Germinal center (tissue), 1 donor: ENCODE results near the gene RPS10.
"Not testable (repeated sequence)": the region's sequence is repeated elsewhere in the genome, so short reads cannot be mapped to it uniquely, and the experiment has no call there.

Experiments used
- DNase-seq: peaks from one replicate; pipeline ENCODE4 v3.0.0; 2012; ENCODE audit warnings: mixed read lengths, low spot score

RPS10 gene

GRCh38 chr6:34392497-34393190, 33.2 kb downstream of the RPS10 start, which contains the start of gene NUDT3:
Gene NUDT3 (minus strand): TSS chr6:34392669. CDS start chr6:34392362, 307 bp downstream.
- DNase-seq = peak; percentile 90

- DNase-seq = peak; percentile 58
These were observed 33.9 kb downstream of the RPS10 start for GRCh38 chr6:34391786-34392496.

GRCh38 chr6:34391473-34391785, 34.4 kb downstream of the RPS10 start:
- DNase-seq = no peak

GRCh38 chr6:34390531-34391472, 35.1 kb downstream of the RPS10 start:
- no peak for DNase-seq

- DNase-seq = no peak
These were observed 36.8 kb downstream of the RPS10 start for GRCh38 chr6:34389034-34389433.

- DNase-seq = no peak
These were observed 37.4 kb downstream of the RPS10 start for GRCh38 chr6:34388421-34388820.

- DNase-seq = no peak
These were observed 39.3 kb downstream of the RPS10 start for GRCh38 chr6:34386316-34387137.

- no peak for DNase-seq
These were observed 40.1 kb downstream of the RPS10 start for GRCh38 chr6:34385793-34386195.

- no peak for DNase-seq
These were observed 41.3 kb downstream of the RPS10 start for GRCh38 chr6:34384321-34385153.

- no peak for DNase-seq
These were observed 42.1 kb downstream of the RPS10 start for GRCh38 chr6:34383656-34384320.

- DNase-seq = no peak
These were observed 42.7 kb downstream of the RPS10 start for GRCh38 chr6:34383161-34383631.

GRCh38 chr6:34381081-34381480, 44.8 kb downstream of the RPS10 start:
- no peak for DNase-seq

- DNase-seq = no peak
These were observed 47.4 kb downstream of the RPS10 start for GRCh38 chr6:34378470-34378869.

- no peak for DNase-seq
These were observed 47.9 kb downstream of the RPS10 start for GRCh38 chr6:34377984-34378383.

GRCh38 chr6:34377571-34377970, 48.3 kb downstream of the RPS10 start:
- DNase-seq = not testable (repeated sequence)

- no peak for DNase-seq
These were observed 50.0 kb downstream of the RPS10 start for GRCh38 chr6:34375833-34376232.

GRCh38 chr6:34374508-34374907, 51.4 kb downstream of the RPS10 start:
- DNase-seq = no peak

- no peak for DNase-seq
These were observed 51.8 kb downstream of the RPS10 start for GRCh38 chr6:34374069-34374468.

- no peak for DNase-seq
These were observed 52.4 kb downstream of the RPS10 start for GRCh38 chr6:34373511-34373910.

- not testable (repeated sequence) for DNase-seq
These were observed 54.0 kb downstream of the RPS10 start for GRCh38 chr6:34371865-34372264.
